HL-60/S4 (cell line): ENCODE measurements around the gene GRIN2A.

Experiments used
- in situ Hi-C: fragments of 300-500 bp; cut with MboI; formaldehyde crosslinking; loops from 2 replicates; pipeline ENCODE4 v1.14.3; 2022; ENCODE audit warnings: low sequenced_read_pairs

GRIN2A gene

GRCh38 chr16:10182222-10183053 is at the start of gene GRIN2A:
Gene GRIN2A (minus strand): TSS chr16:10182428. CDS start chr16:10180411, 2,017 bp downstream.
- in situ Hi-C loops: no loop called here

DNA sequence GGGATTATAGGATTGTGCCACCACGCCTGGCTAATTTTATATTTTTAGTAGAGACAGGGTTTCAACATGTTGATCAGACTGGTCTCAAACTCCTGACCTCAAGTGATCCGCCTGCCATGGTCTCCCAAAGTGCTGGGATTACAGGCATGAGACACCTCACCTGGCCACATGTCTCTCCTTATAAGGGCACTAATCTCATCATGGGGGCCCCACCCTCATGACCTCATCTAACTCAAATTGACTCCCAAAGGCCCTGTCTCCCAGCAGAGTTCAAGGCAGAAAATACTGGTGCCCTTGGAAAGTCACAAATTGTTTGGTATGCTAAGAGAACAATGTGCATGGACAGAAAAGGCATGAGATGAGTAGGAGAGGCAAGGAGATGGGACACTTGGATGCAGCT is 49.3 kb upstream of the GRIN2A start:
- in situ Hi-C loops: no loop called here

DNA sequence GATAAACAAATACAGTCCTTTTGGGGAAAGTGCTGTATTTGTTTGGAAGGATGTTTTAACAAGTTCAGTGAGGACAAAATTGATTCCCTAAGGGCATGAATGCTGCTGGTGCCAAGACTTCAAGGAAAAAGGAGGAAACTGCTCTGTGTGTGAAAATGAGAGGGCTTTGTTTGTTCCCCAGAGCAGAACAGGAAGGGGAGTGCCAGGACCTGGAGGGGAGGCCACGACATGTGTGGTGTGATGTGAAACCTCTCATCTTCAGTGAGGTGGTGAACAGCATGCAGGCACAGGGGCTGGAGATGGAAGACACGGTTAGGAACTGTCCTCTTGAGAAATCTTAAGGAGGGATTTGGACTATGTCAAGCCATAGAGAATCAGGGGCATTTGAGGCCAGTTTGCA is 46.6 kb upstream of the GRIN2A start:
- in situ Hi-C loops: no loop called here

GRCh38 chr16:10226987-10227306 is 44.7 kb upstream of the GRIN2A start:
- in situ Hi-C loops: no loop called here

DNA sequence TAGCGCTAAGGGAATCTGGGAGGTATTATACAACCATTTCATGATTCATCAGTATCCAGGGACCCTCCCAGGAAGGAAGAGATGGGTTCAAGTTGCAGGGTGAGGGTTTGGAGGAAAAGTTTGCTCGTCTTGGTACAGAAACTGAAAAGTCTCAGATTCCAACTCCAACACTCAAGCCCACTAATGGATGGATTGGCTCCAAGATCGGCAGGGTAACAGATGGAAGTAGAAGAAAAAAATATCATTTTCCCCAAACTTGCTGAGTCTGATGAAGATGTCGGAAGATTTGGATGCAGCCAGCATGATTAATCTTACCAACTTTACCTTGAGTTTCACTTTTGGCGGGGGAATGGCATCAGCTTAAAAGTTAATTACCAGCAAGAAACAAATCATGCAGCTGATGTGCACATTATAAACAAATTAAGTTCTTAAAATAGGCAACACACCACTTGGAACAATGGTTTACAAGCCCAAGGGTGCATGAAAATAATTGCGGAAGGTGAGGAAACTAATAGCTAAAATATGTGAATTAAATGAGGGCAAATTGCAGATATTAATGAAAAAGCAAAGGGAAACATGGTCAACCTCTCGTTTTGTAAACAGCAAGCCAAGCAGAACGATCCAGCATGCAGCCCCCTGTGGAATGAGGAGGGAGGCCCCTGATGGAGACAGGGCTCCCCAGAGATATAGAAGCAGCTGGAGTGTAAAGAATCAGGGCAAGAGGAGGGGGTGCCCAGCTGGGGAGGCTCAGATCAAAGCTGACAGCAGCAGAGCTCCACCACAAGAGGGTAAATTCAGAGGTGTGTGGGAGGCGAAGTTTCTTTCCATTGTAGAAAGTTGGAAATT is 44.1 kb upstream of the GRIN2A start:
- in situ Hi-C loops: no loop called here

GRCh38 chr16:10225653-10226052 is 43.4 kb upstream of the GRIN2A start:
- in situ Hi-C loops: no loop called here

DNA sequence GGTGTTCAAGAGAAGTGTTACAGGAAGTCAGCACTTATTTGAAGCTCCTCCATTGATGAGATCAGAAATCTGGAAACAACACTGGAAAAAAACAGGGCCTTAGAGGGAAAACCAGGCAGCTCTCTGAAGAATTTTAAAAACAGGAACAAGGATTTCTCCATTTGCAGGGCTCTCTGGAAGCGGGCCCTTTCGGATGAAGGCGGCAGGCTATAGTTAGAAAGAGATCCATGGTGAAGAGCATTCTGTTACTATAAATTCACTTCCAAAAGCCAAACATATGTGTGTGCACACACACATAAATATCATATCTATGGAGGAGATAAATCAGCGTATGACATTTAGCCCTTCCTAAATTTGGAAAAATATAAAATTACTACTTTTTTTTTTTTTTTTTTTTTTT is 42.6 kb upstream of the GRIN2A start:
- in situ Hi-C loops: no loop called here

GRCh38 chr16:10220942-10221341 is 38.7 kb upstream of the GRIN2A start:
- in situ Hi-C loops: no loop called here

DNA sequence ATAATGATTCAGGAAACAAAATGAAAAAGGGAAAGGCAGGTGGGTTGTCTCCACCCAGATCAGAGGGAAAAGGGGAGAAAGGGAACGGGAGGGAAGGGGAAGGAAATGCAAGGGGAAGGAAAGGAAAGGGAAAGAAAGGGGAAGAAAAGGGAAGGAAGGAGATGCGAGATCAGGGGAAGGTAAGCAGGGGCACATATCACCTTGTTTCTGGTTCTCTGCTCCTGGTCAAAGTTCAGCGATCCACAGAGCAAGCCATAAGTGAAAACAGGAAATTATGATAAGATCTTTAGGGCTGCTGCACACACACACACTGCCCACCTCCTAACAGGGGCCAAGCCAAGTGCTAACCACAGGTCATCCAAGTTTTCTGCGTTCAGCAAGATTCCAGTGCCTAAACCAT is 37.5 kb upstream of the GRIN2A start:
- in situ Hi-C loops: no loop called here

GRCh38 chr16:10218490-10219206 is 36.4 kb upstream of the GRIN2A start:
- in situ Hi-C loops: no loop called here

- in situ Hi-C loops: no loop called here
Measured at GRCh38 chr16:10213748-10214147, 31.5 kb upstream of the GRIN2A start.

- in situ Hi-C loops: no loop called here
Measured at GRCh38 chr16:10210944-10211343, 28.7 kb upstream of the GRIN2A start.

- in situ Hi-C loops: no loop called here
Measured at GRCh38 chr16:10206865-10207264, 24.6 kb upstream of the GRIN2A start.

DNA sequence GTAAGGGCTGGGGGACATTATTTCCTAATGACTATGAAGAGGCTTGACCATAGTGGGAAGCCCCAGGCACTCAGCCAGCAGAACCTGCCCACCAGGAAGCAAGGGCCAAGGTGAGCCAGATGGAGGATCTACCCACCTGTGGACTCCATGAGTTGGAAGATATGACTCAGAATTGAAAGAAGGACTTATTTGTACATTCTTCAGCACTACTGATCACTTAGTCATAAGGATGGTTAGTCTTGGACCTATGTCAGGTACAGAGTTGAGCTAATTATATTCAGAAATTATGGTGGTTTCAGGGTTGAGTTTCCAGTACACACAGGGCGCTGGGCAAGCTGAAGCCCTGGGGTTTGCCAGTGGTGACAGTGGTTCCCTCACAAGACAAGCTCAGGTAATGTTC is 24.0 kb upstream of the GRIN2A start:
- in situ Hi-C loops: no loop called here

- in situ Hi-C loops: no loop called here
Measured at GRCh38 chr16:10205688-10206087, 23.5 kb upstream of the GRIN2A start.

DNA sequence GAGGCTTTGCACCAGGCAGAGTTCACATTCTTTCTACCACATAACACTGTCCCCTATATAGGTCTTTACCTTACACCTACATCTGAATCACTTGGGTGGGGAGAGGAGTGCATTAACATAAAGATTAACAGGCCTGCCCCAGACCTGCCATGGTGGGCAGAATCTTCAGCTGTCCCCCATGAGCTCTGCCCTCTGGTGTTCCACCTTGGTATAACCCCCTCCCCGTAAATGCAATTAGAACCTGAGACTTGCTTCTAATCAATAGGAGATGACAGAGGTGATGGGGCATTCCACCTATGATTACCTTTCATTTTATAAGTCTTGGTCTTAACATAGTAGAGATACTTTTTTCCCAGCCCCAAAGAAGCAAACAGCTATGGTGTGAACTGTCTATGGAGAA is 20.4 kb upstream of the GRIN2A start:
- in situ Hi-C loops: no loop called here

DNA sequence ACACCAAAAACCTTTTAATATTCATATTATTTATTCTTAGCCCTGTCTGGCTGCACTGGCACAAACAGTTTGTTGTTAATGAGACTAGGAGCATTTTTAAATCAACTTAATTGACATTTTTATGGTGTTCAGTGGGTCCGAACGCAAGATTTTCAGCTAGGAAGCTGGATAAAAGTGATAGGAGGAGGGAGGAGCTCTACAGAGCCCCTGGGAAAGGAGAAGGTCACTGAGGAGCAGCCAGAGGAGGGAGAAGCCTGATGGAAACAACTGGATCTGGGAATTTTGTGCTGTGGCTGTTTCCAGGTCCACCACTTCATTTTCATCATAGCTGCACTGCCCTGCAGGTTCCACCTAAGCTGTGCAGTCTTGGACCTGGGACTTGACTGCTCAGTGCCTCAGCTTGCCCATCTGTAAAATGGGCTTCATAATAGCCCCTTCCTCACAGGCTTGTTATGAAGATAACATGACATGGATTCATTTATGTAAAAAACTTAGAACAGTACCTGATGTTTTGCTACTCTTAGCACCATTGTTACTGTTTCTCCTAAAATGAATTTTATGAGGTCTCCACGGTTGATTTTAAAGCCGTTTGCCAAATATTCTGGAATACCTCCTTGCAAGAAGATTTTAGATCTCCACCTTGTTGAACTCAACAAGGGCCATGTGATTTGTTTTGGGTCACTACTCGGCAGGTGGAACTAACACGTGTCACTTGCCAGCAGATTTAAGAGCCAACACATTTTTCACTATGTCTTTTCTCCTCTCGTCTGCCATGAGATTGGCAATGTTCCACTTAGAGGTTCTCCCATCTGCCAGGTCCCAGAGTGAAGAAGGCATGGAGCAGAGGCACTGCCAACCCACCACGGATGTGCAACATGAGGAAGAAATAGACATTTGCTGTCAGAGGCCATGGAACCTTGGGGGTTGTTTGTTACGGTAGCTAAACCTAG is 18.7 kb upstream of the GRIN2A start:
- in situ Hi-C loops: no loop called here

- in situ Hi-C loops: no loop called here
Measured at GRCh38 chr16:10196999-10197398, 14.8 kb upstream of the GRIN2A start.

DNA sequence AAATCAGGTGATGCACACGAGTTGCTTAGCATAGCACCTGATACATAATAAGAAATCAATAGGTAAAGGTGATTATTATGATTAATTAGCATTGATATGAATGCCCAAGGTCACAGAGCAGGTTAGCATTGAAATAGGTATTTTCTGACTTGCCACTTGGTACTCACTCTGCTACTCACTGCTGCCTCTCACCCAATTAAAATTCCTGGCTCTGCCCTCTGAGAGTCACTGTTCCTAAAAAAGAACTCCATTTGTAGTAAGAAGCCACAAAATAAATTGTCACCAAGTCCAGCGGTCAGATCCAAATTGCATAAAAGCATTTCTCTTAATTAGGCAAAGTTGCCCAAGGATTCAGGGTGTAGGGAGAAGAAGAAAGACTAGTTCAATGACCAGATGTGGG is 8.9 kb upstream of the GRIN2A start:
- in situ Hi-C loops: no loop called here

DNA sequence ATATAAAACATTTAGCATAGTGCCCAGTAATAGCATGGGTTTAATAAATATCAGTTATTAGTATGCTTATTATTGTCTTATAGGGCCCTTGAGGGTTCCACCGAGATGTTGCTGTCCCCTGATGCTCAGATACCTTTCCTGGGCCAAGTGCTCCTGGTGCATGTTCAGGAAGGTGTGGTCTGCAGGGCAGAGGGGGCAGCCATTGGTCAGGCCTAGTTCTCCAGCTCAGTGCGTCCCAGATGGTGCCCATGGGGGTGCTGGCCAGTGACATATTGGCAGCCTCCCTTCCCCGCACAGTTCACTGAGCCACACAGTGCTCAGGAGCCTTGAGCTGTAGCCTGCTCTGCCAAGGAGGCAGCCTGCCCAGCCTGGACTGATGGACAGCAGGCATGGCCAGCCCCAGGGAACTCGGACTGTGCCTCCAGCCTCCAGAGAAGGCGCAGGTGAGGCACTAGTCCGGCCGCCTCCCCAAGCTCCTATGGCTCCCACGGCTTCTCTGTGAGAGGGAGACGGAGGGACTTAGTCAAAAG is 7.7 kb upstream of the GRIN2A start:
- in situ Hi-C loops: no loop called here
